Neural crest cell (in vitro differentiated cells): ENCODE measurements around the gene ZNF234. TPM values are rescaled to one million over a fixed set of nuclear protein-coding genes. Genes with fewer than 3 reads are reported as not detected.
"Not testable (repeated sequence)": the region's sequence is repeated elsewhere in the genome, so short reads cannot be mapped to it uniquely, and the experiment has no call there.

ENCODE experiments used
- DNase-seq: peaks from one replicate; pipeline ENCODE4 v3.0.0; 2021; ENCODE audit warnings: low read depth, mixed read lengths, low spot score
- H3K27ac Mint-ChIP-seq: one replicate; pipeline ENCODE4 v1.8.0; 2021; ENCODE audit warnings: mild to moderate bottlenecking, mixed read lengths; ENCODE audit not compliant: unreplicated experiment
- H3K27me3 Mint-ChIP-seq: 2 replicates; pipeline ENCODE4 v1.8.0; 2021; ENCODE audit warnings: low read depth, mild to moderate bottlenecking, mixed read lengths
- H3K36me3 Mint-ChIP-seq: 2 replicates; pipeline ENCODE4 v1.8.0; 2021; ENCODE audit warnings: low read depth, mild to moderate bottlenecking, mixed read lengths
- H3K4me1 Mint-ChIP-seq: 2 replicates; pipeline ENCODE4 v1.8.0; 2021; ENCODE audit warnings: mixed read lengths
- H3K4me3 Mint-ChIP-seq: one replicate; pipeline ENCODE4 v1.8.0; 2021; ENCODE audit warnings: mild to moderate bottlenecking, mixed read lengths
- H3K9me3 Mint-ChIP-seq: 2 replicates; pipeline ENCODE4 v1.8.0; 2021; ENCODE audit warnings: mixed read lengths
- CTCF ChIP-seq: fragments of 200-600 bp; sonication (generic); conservative IDR thresholded peaks from 2 replicates; pipeline ENCODE4 v1.5.0; 2021; ENCODE audit warnings: antibody characterized with exemption, mild to moderate bottlenecking
- total RNA-seq: library from RNA; stranded (reverse); gene quantifications from 2 replicates; pipeline ENCODE4 v1.2.1, GENCODE V29; 2021

Gene ZNF234
- total RNA-seq, 1 donor from 2014 or later = 18.6 TPM

GRCh38 chr19:44192127-44192526 is 50.8 kb downstream of the ZNF234 start:
- Mint-ChIP-seq H3K27me3 (no peaks in the 10 kb centered on the region), H3K4me1 (no peaks in the 10 kb centered on the region), H3K4me3 (no peak overlapping the region), H3K9me3 (peaks cover 8% of the 10 kb centered on the region), H3K27ac (no peak overlapping the region), H3K36me3 (peaks cover 26% of the 10 kb centered on the region)
- no peak for DNase-seq
- TF ChIP-seq CTCF = no peak

- H3K4me1 Mint-ChIP-seq = no peaks in the 10 kb centered on the region
- no peak for DNase-seq
- H3K9me3 Mint-ChIP-seq = peaks cover 3% of the 10 kb centered on the region
- H3K36me3 Mint-ChIP-seq = peaks cover 20% of the 10 kb centered on the region
- no peaks in the 10 kb centered on the region for H3K27me3 Mint-ChIP-seq
- H3K4me3 Mint-ChIP-seq = no peak overlapping the region
- TF ChIP-seq CTCF = no peak
- no peak overlapping the region for H3K27ac Mint-ChIP-seq
Observed at GRCh38 chr19:44196772-44197171, 55.4 kb downstream of the ZNF234 start.

- H3K27me3 Mint-ChIP-seq = peaks cover 14% of the 10 kb centered on the region
- no peak overlapping the region for H3K4me3 Mint-ChIP-seq
- TF ChIP-seq CTCF = no peak
- H3K36me3 Mint-ChIP-seq = peaks cover 5% of the 10 kb centered on the region
- H3K4me1 Mint-ChIP-seq = peaks cover 6% of the 10 kb centered on the region
- H3K27ac Mint-ChIP-seq = no peak overlapping the region
- peaks cover 10% of the 10 kb centered on the region for H3K9me3 Mint-ChIP-seq
- no peak for DNase-seq
Observed at GRCh38 chr19:44202470-44202869, 61.1 kb downstream of the ZNF234 start.

- H3K4me3 Mint-ChIP-seq = no peak overlapping the region
- peaks cover 11% of the 10 kb centered on the region for H3K4me1 Mint-ChIP-seq
- DNase-seq = no peak
- peaks cover 14% of the 10 kb centered on the region for H3K27me3 Mint-ChIP-seq
- H3K36me3 Mint-ChIP-seq = peaks cover 5% of the 10 kb centered on the region
- no peak for TF ChIP-seq CTCF
- no peak overlapping the region for H3K27ac Mint-ChIP-seq
- peaks cover 10% of the 10 kb centered on the region for H3K9me3 Mint-ChIP-seq
Observed at GRCh38 chr19:44202974-44203373, 61.6 kb downstream of the ZNF234 start.

- H3K36me3 Mint-ChIP-seq = not testable (repeated sequence)
- H3K27me3 Mint-ChIP-seq = peaks cover 14% of the 10 kb centered on the region
Observed at GRCh38 chr19:44203877-44204276, 62.5 kb downstream of the ZNF234 start.

DNA sequence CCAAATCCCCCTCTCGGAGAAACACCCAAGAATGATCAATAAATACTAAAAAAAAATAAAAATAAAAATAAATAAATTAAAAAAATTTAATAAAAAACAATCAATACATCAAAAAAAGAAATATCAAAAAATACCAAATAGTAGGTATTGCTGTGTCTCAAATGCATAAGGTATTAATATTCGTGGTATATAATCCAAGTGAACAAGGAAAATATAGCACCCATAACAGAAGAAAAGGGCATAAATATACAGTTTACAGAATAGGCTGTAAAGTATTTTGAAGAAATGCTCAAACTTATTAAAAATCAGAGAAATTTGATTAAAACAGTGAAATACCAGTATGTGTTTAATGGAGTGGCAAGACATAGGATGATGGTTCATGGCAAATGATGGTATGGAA is 63.4 kb downstream of the ZNF234 start:
- Mint-ChIP-seq H3K9me3 (peaks cover 10% of the 10 kb centered on the region), H3K36me3 (peaks cover 5% of the 10 kb centered on the region), H3K4me3 (no peak overlapping the region), H3K27me3 (peaks cover 14% of the 10 kb centered on the region), H3K27ac (no peak overlapping the region), H3K4me1 (peaks cover 19% of the 10 kb centered on the region)
- no peak for DNase-seq
- no peak for TF ChIP-seq CTCF

More at GRCh38 chr19:44203877-44204276, 62.5 kb downstream of the ZNF234 start:
- H3K9me3 Mint-ChIP-seq, H3K27ac Mint-ChIP-seq, H3K4me3 Mint-ChIP-seq, DNase-seq: not testable (repeated sequence)
- peaks cover 19% of the 10 kb centered on the region for H3K4me1 Mint-ChIP-seq
